Activated CD4-positive, alpha-beta T cell treated with anti-CD3 and anti-CD28 coated beads for 48 hours (primary cell): Measurements from ENCODE around the gene TGFBR2.

Source experiments
- DNase-seq: peaks from one replicate; pipeline ENCODE4 v3.0.0-alpha.2; 2020

Gene TGFBR2

GRCh38 chr3:30604093-30604492, 2.3 kb upstream of the TGFBR2 start:
- no peak for DNase-seq

- no peak for DNase-seq
Measured at GRCh38 chr3:30604558-30604957, 1.8 kb upstream of the TGFBR2 start.

GRCh38 chr3:30605005-30605404, 1.4 kb upstream of the TGFBR2 start:
- DNase-seq = no peak

GRCh38 chr3:30605706-30606300, 598 bp upstream of the TGFBR2 start:
- DNase-seq = no peak

GRCh38 chr3:30607032-30607833, 832 bp downstream of the TGFBR2 start:
- DNase-seq = peak; percentile 76

- DNase-seq = no peak
Measured at GRCh38 chr3:30608598-30608947, 2.2 kb downstream of the TGFBR2 start.

GRCh38 chr3:30609930-30610701, 3.7 kb downstream of the TGFBR2 start:
- DNase-seq = no peak

DNA sequence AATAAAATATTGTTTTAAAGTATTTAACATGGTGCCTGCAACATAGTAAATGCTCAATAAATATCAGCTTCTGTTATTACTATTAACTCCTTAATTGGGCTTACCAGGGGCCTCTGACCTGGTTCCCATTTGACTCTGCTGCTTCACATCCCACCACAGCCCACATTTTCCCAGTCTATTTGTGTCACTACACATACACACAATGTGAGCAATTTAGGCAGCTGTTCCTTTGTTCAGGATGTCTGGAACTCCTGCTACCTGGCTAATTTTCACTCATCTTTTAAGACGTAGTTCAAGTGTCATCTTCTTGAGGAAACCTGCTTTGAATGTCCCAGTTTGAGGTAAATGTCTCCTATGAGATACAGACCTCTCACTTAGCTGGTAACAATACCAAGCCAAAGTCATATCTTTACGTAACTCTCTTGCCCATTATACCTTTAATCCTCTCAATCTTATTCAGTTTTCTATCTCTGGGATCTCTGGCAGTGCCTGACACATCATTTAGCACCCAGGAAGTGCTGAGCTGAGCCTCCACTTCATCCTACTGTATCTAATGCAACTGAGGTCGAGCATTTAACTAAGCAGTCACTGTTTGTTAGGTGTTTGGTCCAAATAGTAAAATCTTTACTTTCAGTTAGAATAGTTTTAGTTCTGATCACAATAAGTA, 4.4 kb downstream of the TGFBR2 start:
- DNase-seq = no peak

- DNase-seq = no peak
Measured at GRCh38 chr3:30611613-30612436, 5.4 kb downstream of the TGFBR2 start.

DNA sequence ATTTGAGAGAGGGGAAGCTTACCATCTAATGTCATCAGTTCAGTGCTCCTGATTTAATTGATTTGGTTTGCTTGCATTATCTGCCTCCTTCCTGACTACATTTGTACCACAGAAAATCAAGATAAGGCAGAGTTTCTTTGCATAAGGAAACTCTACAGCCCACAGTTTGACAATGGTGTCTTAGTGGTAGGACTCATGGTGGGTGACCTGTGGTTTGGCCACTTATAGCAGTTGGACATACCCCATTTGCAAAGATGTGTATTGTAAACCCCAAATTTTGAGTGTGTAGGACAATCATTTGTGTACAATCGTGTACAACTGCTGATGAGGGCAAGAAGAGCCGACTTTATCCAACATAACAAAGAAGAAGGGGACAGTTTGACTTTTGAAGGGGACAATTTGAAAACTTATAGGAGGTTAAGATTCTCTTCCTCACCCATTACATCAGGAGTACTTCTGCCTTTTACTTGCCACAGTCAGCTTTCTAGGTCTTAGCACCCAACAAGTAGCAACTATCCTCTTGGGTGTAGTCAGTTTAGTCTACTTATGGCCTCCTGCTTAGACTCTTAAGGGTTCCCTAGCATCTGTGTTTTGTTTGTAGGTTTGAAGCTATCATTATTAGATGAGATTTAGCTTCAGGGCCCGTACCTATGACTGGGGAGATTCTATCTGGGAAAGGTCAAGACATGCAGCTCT, 6.2 kb downstream of the TGFBR2 start:
- DNase-seq = no peak

DNA sequence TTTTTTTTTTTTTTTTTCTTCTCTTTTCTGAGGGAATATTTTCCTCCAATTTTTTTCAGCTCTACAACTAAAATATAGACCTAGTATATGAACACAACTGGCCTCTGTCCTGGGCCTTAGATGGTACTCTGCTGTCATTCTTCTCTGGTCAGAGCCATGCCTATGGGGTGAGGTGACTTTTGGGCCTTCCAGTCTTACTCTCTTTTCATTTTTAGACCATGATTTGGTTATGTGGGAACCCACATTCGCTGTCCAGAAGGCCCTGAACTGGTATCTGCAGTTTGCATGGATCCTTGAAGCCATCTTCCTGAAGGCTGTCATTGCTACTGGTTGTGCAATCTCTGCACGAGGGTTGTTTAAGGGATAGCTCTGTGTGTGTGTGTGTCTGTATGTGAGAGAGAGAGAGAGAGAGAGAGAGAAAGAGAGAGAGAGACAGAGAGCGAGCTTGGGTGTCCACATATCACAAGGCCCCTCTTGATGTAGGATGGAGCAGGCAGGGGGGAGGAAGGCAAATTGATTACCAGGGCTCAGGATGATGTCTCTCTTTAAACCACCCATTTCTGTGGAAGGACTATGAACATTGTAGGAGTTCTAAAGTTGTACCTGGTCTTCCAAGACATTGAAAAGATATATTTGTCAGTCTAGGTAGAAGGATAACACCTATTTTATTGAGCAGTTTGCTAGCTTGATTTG, 6.9 kb downstream of the TGFBR2 start:
- DNase-seq = no peak

DNA sequence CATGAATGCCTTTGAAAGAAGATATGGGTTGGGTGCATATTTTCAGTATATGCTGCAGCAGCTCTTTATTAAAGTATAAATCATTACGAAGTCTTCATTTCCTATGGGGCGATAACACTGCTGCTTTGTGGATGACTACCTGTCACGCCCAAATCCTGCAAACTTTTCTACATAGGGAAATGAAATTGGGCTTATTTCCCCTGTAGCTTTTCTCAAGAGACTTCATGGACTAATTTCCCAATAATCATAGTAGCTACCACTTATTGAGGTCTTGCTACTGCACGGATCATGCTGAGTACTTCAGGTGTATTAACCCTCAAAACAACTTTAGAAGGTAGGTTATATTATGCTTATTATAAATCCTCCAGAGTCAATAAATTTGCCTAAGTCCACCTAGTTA, 8.0 kb downstream of the TGFBR2 start:
- no peak for DNase-seq

- DNase-seq = no peak
Measured at GRCh38 chr3:30614943-30615342, 8.5 kb downstream of the TGFBR2 start.

DNA sequence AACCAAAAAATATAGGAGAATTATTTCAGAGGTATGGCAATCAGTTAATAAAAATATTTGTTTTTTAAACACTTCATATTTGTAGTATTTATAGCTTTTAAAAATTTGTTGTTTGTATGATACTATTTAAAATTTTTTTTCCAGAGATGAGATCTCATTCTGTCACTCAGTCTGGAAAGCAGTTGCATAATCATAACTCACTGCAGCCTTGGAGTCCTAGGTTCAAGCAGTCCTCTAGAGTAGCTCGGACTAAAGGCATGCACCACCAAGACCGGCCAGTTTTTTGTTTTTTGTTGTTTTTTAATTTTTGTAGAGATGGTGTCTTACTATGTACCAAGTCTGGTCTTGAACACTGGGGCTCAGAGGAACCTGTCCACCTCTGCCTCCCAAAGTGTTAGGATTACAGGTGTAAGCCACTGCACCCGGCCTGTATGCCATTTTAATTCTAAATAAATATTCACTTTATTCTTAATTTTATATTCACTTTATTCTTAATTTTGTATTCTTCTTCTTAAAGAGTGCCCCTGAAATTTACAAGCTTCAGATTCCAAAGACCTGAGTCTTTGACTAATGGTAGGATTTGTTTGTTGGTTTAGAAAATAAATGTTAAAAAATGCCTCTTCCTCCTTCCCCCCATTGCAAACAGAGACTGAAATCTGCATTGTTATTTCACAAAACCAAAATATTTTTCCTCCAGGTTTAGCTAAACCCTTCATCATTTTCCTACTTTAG, 9.4 kb downstream of the TGFBR2 start:
- DNase-seq = no peak

DNA sequence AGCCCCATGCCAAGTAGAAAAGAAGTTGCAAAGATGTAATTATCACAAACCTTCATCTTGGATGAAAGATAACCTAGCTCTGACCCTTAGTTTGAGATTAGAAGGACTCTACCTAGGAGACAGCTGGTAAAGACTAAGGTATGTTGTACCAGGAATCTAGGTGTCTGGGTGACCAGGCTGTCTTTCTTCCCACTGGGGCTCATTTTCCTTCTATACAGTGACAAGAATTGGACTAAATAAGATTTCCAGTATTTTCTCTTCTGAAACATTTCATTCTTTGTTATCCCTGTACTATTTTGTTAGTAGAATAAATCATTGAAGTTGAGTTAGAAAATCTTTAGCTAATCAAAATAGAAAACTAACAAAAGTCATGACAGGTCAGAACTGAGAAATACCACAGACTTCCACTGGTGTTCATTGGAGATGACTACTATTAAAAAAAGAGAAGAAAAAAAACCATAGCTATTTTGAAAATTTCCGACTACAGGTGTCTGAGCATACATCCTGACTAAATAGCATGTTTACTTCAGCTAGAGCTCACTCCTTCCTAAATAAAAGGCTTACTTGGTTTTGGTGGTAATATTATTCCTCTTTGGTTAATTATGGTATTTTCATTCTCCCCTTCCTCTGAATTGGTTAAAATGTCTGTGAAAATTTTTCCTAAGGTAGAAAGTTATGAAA, 10.1 kb downstream of the TGFBR2 start:
- no peak for DNase-seq

GRCh38 chr3:30617069-30617468, 10.7 kb downstream of the TGFBR2 start:
- DNase-seq = no peak

DNA sequence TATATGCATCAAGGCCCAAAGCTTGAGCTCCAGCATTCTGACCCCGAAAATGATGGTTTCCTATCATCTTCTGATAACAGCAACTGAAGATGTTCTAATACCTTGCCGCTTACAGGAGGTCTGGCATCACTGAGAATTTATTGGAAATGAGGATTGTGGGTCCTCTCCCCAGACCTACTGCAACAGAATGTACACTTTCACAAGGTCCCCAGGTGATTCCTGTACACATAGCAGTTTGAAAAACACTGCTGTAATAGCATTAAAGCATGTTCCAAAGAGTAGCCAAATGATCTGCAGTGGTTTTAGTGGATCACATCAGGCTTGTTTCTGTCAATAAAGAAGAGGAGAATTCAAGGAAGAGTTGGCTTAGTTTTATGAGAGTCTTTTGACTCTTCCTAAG, 11.3 kb downstream of the TGFBR2 start:
- DNase-seq = no peak

DNA sequence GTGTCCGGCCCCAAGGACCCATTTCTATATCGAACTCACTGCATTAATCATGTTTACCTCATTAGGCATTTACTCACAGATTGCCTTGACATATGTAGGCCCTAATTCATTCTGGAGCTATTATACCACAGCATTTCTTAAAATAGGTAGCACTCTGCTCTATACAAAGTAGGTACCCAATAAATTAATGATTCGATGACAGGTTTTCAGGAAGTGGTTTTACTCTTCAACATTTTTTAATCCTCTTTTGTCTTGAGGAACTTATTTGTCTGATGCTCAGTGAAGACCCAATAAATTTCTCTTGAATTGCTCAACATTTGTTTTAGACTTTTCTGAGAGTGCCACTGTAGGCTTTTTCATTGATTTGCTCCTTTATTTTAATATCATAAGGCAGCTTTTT, 12.1 kb downstream of the TGFBR2 start:
- DNase-seq = no peak

GRCh38 chr3:30619318-30619717, 12.9 kb downstream of the TGFBR2 start:
- DNase-seq = no peak
